Measurements from ENCODE around the gene EFL1. TPM values are rescaled to one million over a fixed set of nuclear protein-coding genes. Genes with fewer than 3 reads are reported as not detected.
"Not testable (repeated sequence)": the region's sequence is repeated elsewhere in the genome, so short reads cannot be mapped to it uniquely, and the experiment has no call there.

Gene EFL1
- total RNA-seq, 1 experiment from 2014 or later = 21.6 TPM

DNA sequence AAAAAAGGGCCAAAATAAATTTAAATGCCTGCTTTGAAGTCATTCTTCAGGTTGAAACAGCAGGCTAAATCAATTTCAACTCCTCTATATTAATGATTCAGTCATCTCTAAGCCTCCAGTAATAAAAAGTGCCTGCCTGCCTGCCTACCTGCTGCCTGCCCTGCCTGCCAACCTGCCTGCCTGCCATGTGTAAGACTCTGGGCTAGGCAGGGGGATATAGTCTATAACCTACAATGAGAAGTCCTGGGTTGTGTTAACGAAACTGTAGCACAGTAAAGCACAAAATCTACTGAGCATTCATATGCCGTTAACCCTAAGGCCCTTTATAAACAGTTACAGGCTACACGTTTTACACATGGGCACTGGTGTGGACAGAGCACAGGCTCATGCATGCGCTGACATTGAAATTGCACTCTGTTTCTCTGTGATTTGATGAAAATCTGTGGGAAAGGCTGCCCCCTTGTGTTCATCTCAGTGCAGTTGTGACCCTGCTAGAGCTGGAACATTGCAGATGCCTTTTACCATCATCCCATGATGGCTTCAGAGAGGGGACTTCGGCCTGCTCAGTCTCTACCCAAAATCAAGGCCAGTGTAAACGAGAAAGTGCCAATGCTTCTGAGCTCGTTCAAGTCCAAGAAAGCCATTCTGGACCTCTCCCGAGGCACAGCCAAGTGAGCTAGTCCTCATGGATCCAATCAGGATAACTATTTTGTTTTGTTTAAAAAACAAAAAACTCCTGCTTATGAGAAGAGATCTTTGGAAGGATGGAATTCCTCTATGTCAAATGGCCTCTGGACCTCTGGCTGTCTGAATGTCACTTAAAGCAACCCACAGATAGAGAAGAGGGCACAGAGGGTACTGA lies 64.6 kb downstream of the EFL1 start:
- DNase-seq (ENCODE audit: low read depth) = peak; percentile 65

DNA sequence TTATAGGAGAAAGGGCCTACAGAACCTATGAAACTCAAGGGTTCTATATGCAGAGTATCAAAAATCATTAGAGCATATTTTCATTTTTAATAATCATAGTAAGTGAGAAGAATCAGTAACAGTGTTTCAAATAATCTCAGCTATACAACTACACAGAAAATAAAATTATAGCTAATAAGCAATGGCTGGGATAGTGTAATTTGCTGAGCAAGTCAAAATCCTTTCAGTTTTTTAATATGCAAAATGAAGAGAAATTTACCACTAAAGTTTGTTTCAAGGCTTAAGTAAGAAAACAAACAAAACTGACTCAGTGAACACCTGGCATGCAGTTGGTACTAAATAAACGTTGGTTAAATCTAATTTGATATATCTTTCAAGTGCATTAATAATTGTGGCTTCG lies 66.2 kb downstream of the EFL1 start:
- DNase-seq (ENCODE audit: low read depth) = no peak

DNA sequence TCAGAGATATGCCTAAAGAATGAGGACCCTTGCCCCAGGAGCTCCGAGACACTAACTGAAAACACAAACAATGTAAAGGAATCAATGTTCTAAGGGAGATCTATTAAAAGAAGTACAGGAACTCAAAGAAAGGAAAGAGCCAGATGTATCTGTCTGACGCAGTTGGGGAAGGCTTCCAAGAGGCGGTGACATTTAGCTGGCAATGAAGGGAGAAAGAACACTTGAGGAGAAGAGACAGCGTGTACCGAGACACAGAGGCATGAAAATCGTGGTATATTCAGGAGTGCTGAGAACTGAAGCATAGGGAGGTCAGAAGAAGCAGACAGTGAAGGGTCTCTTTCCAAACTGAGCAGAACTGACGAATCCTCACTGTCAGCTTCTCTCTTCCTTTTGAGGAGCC lies 66.7 kb downstream of the EFL1 start:
- DNase-seq (ENCODE audit: low read depth) = not testable (repeated sequence)

DNA sequence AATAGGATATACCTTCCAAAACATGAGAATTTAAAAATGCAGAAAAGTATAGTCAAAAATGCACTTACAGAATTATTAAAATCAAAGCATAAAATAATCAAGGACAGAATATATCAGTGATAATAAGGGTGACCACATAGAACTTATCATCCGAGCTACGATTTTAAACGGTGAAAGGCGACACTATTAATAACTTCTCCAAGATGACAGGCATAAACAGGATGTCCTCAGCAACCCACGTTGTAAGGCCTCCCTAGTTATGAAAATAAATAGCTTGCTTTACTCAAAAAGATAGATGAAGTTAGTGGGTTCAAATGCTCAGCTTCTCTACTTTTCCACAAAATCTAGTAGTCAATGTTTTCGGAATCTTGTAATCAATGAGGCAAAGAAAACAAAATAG lies 68.0 kb downstream of the EFL1 start:
- not testable (repeated sequence) for DNase-seq (ENCODE audit: low read depth)

DNA sequence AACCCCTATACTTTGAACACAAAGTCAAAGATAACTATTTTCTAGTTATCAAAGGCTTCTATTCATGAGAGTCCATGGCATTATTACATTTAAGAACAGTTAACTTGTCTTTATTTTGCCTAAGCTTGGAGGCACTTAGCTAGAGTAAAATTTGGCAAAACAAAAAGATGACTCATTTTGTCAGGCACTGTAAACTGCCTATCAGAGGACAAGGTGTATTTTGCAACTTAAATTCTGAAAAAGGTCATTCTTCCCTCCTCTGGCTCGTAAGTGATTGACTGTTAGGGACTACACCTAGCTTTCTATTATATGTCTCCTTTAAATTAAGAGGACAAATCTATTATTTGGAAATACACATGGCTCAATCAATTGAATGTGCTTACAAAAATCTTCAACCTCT lies 69.1 kb downstream of the EFL1 start:
- not testable (repeated sequence) for DNase-seq (ENCODE audit: low read depth)

DNA sequence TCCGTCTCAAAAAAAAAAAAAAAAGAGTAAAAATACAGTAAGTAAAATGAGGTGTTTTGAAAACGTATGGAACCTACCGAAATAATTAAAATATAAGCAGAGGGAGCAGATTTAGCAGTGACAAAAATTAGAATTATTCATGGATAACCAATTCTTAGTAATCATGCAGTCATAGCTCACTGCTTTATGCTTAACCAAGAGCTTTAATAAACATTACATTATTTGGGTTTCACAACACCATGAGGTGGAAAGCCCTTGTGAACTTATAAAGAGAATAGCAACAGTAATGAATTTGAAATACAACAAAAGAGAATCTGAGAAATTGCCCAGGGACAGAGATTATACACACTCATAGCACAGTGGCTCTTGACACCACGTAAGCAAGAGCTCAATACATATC lies 70.1 kb downstream of the EFL1 start:
- DNase-seq (ENCODE audit: low read depth) = not testable (repeated sequence)

DNA sequence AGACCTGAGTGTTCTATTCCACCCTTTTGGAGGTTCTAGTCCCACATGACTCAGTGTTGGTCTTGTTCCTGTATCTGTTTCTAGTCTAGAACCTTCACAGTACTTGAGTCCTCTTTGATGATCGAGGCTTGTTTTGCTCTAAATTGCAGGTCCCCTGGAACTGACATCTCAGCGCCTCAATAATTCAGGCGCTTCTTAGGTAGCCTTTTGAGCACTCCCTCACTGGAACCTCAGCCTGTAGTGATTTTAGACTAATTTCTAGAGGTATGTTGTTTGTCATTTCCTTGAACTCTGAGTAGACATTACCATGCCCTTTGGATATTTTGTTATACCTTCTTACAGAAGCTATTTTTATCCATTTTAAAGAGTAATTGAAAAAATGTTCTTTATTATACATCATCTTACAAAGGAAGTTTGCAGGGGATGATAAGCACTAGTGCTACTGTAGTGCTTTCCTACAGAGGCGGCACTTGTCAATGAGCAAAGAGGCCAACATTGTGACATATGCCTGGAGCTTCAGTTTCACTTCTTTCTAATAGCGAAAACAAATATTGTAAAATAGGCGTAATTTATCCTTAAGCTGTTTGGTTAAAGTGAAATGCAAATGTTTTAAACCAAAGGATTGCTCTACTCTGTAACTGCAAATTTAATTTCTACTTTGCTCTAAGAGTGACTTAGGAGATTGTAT lies 75.7 kb downstream of the EFL1 start:
- DNase-seq (ENCODE audit: low read depth) = no peak

DNA sequence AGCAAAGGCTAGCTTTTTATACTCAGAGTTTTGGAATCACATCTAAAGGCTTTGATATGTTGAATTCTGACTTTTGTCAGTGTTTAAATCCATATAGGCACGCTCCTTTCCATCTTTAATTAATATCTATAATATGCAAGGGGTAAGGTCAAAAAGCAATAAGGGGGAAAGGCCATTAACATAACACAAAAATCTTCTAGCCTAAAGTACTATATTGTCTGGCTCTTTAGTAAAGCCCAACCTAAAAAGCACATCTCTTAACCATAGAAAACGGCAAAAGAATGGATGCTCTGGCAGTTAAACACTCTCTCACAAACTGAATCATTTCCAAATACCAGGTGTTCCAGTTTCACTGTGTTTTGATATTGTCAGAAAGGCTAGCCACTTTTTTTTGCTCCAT lies 76.4 kb downstream of the EFL1 start:
- DNase-seq (ENCODE audit: low read depth) = no peak

DNA sequence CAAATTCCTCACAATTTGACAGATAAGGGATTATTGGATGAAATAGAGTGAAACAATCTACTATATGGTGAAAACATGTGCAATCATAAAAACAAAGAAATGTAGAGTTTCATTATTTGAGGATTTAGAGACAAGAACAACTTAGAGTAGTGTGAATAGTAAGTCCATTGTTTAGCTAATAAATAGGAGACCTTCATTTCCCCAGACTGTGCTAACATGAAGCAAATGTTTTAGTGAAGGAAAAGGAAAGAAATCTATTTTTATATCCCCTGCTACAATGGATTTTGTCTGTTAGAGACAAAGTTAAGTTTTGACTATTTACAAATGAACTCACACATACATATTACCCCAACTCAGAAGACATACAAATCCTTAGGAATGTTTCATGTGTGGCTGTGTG lies 77.8 kb downstream of the EFL1 start:
- DNase-seq (ENCODE audit: low read depth) = no peak

DNA sequence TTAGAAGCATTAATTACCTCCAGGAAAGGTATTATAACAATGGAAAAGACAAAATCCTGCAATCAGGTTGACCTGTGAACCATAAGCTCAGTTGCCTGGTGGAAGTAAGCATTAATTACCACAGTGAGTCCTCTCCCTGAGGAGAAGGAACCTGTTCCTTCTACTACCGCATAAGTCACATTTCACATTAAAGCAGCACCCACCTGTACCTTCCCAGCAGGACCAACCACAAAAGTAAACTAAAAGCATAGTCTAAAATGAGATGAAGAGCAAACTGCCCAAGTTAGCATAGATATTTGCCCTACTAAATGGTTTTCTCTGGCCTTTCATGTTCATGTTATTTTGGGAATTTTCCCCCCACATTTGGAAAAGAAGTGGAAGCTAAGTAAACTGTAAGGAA lies 78.2 kb downstream of the EFL1 start:
- DNase-seq (ENCODE audit: low read depth) = no peak

DNA sequence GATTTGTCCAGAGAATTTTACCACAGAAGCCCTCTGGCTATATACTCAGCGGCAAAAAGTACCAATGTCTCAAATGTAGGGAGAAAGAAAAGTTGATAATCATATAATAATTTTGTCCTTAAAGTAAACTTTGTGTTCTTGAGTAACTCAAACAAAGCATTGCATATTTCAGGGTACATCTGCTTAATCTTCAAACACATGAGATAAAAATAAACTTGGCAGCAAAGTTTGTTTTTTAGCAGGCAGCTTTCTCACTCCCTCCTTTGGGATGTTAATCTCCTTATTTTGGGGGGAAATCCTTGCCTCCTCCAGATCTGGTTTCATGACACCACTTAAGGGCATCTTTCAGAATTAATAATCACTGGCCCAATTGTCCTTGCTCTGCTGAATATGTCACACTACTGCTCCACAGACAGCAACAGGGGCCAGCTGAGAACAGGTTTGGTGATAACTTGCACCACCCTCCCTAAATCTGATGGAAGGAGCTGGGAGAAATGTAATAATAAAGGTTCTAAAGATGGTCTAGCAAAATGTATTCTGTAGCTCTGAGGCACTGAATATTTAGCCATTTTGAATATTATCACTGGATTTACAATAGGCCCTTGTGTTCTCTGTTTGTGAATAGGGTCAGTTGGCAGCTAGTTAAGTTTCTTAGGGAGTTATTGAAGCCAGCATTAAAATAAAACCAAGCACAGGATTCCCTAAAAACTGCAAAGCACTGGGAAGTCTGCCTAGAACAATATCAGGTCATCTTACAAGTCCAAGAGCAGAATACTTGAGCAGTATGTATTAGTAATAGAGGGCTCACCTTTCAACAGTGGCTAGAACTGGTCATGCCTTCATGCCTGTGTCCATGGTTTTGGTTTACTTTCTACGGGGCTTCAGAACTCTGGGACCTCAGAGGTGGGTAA lies 79.2 kb downstream of the EFL1 start:
- no peak for DNase-seq (ENCODE audit: low read depth)

DNA sequence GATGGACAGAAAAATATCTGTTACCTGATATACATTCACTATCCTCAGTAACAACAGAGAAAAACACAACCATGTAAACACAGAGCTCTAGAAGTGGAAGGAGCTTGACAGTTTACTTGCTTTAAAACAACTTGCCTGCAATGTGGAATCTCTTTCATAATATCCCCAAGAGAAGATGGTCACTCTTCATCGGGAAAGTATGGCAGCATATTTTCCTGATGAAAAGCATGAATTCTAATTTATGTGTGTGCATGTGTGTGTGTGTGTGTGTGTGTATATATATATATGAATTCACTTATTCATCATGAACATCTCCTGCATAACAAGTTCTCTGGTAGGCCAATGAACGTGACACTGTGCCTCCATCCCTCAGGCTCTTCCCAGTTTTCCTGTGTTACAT lies 81.2 kb downstream of the EFL1 start:
- DNase-seq (ENCODE audit: low read depth) = no peak

DNA sequence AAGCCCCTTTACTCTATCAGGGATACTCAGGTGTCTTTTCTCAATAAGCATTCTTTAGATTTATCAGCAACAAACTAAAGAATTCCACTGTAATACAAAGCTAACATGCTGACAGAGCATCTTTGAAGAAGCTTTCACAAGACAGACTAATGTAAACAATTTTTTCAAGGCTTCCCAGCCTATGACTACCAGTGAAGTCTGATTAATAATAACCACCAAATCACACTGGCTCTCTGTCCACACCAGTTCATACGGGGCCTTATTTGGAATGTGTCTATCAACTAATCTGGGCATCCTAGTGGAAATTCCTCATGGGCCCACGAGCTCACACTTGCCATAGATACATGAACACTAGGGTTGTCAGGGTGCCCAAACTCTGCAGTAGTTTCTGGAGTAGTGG lies 84.5 kb downstream of the EFL1 start:
- DNase-seq (ENCODE audit: low read depth) = peak; percentile 9

DNA sequence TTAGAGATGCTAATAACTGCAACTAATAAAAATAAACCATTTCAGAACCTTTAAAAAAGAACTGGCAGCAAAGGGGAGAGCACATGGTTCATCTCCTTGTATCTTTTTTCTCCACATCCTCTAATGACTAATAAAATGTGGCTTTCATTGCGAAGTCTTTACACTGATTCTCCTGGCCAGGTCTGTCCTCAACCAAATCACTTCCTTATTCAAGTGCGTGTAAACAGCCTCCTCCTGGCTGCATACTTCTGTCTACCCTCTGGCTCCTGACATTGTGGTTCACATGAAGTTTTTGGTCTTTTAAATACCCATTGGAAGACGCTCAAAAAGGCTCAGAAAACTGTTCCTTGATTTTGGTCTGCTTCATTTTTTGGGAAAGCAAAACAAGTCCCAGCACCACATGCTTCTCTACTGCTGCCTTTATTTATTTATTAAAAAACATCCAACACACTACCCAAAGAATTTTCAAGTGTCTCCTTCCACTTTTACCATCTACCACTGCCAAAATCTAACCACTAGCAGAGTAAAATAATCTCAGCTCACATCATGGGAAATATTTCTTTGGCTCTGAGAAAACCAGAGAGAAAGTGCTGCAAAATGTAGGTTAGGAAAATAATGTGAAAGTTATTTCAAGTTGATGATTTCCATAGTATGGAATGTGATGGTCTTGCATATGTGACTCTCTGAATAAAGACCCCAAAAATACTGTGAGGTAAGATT lies 85.1 kb downstream of the EFL1 start:
- peak; percentile 21 for DNase-seq (ENCODE audit: low read depth)

DNA sequence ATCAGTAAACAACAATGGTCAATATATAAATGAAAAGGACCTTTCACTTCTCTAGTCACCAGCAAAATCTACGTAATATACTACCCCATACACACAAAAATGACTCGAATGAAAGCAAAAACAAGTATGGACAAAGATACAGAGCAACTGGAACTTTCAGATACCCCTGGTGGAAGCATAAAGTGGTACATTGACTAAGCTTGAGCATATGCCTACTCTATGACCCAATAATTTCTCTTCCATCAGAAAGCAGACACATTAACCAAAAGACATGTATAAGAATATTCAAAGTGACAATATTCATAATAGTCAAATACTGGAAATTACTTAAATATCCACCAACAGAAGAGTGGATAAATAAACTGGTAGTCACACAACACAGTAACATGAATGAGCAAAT lies 86.0 kb downstream of the EFL1 start:
- no peak for DNase-seq (ENCODE audit: low read depth)

DNA sequence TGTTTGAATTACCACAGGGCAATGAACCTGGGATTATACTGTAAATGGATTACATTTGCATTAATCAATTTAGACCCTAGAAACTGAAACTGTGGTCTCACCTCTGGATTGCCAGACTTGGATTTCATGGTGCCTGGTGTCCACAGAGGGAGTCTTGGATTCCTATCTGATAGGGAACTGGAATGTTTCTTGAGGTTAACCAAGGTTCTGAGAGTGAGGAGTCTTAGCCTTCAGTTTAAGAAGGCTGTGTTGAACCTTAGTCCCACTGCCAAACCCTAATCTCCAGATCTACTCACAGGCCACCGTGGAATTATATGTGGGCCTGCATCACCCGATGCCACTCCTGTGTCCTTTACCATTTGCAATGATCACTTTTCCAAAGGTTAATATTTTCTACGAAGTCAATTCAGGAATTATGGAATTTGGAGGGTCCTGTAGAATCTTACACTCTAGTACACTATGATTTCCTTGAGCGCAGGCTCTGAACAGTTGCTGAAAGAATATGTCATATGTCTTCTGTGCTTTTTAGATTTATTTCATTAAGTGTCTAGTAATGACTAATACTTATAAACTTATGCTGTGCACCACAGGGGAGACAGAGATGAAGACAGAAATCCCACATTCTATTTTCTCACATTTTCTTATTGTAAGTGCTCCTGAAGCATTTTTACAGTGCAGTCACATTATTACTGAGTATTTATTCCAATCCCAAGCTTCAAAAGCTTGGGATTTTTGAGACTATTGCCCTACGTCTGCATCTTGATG lies 87.9 kb downstream of the EFL1 start:
- DNase-seq (ENCODE audit: low read depth) = no peak

DNA sequence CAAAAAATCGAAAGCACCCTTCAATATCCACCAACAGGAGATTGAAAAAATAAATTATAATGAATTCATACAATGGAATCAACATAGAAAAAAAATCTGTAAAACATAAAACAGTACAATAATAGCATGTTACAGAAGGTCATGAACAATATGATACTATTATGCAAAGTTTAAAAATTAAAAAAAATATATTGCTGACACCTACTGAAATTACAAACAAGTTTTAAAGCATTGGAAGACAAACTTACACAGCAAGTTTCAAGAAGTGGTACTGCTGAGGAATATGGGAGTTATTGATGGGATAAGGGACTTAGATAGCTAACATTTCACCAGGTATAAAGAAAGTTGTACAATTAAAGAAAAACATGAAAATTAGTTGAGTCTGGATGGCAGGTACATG lies 89.4 kb downstream of the EFL1 start:
- DNase-seq (ENCODE audit: low read depth) = no peak

DNA sequence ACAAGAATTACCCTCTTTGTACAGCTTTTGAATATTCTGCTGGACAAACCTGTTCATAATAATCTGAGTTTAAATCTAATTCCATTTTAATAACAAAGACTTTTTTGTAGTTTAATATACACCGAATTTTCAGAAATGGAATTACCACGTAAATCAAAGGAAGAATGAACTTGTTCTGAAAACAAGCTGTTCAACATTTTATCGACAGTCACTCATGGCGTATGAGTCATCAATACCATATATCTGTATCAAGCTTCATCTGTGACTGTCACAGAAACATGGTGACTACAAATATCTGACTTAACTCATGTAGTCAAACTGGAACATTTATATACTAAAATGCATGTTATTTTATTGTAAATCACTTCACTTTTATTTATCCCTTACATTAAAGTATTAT lies 90.0 kb downstream of the EFL1 start:
- DNase-seq (ENCODE audit: low read depth) = no peak

DNA sequence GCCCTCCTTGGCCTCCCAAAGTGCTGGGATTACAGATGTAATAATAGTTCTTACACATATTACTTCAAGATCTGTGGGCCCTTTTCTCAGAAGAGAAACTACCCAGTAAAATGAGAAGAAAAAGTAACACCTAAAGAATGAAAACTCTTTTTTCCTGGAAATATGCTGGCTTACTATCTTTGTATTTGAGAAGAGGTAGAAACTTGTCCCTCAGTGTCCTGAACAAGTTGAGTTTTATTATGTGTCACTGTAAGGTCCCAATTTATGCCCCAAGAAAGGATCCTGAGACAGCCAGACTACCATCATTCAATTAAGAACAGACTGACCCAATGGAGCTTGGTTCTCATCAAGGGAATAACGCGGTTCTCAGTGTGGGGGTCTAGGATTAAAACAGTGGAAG lies 93.8 kb downstream of the EFL1 start:
- DNase-seq (ENCODE audit: low read depth) = no peak

DNA sequence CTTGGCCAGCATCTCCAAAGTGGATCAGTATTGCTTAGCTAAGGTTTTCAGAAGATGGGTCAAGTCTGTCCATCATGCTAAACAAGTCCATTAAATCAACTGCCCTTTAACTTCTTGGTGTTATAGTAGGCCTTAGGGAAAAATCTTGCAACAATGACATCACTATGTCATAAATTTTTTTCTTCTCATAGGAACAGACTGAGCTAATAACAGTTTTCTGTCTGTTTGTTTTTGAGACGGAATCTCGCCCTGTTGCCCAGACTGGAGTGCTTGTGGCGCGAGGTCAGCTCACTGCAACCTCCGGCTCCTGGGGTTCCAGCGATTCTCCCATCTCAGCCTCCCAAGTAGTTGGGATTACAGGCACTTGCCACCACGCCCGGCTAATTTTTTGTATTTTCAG lies 94.2 kb downstream of the EFL1 start:
- no peak for DNase-seq (ENCODE audit: low read depth)

DNA sequence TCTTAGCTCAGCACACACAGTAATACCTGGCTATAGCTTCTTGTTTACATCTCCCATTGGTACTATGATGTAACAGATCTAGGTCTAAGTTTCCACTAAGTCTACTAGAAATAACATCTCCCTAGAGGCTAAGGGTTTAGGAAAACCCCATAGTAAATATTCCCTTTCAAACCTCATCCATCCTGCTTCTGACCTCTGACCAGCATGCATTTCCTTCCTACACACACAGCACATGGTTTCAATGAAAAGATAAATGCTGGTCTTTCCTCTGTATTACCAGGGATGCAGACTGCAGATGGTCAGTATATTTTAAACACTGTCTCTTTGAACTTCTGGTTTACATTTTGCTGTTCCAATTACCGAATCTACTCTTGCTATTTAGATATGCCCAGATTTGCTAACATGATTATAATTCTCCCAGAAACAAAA lies 96.6 kb downstream of the EFL1 start:
- DNase-seq (ENCODE audit: low read depth) = no peak

Measured in Daoy (cell line).